WTC11 (cell line): ENCODE data around the gene TMEM192. TPM values are rescaled to one million over a fixed set of nuclear protein-coding genes. Genes with fewer than 3 reads are reported as not detected.

Source experiments
- ATAC-seq: fragments of 200-7000 bp; cut with Tn5 transposase; 2 replicates; pipeline ENCODE4 v1.10.0; 2021; ENCODE audit warnings: mild to moderate bottlenecking, moderate library complexity
- CTCF ChIA-PET: fragments of 300-600 bp; sonication (Branson Sonifier 250); formaldehyde crosslinking; loops from one replicate; lab custom pipeline; 2021; ENCODE audit warnings: antibody characterized with exemption; lab: Charles Lee
- POLR2A ChIA-PET: fragments of 350-600 bp; sonication (Branson Sonifier 250); formaldehyde crosslinking; loops from one replicate; lab custom pipeline; 2021; ENCODE audit warnings: antibody characterized with exemption; lab: Charles Lee
- DNase-seq: peaks from one replicate; pipeline ENCODE4 v3.0.0; 2021; ENCODE audit warnings: low spot score
- H3K27ac Mint-ChIP-seq: 2 replicates; pipeline ENCODE4 v1.8.0; 2021; ENCODE audit warnings: mixed read lengths
- H3K27me3 Mint-ChIP-seq: 2 replicates; pipeline ENCODE4 v1.8.0; 2021; ENCODE audit warnings: low read depth, mild to moderate bottlenecking, moderate library complexity, mixed read lengths
- H3K36me3 Mint-ChIP-seq: 2 replicates; pipeline ENCODE4 v1.8.0; 2021; ENCODE audit warnings: mixed read lengths
- H3K4me1 Mint-ChIP-seq: 2 replicates; pipeline ENCODE4 v1.8.0; 2022; ENCODE audit warnings: mixed read lengths
- H3K4me3 Mint-ChIP-seq: 2 replicates; pipeline ENCODE4 v1.8.0; 2021; ENCODE audit warnings: mild to moderate bottlenecking, moderate library complexity, mixed read lengths
- H3K9me3 Mint-ChIP-seq: 2 replicates; pipeline ENCODE4 v1.8.0; 2021; ENCODE audit warnings: mixed read lengths
- AR ChIP-seq: fragments of 250-450 bp; sonication (Bioruptor Pico); IDR thresholded peaks from 2 replicates; pipeline ENCODE4 v1.9.0; 2021; ENCODE audit warnings: mild to moderate bottlenecking
- ARID4B ChIP-seq: sonication (generic); formaldehyde crosslinking; IDR thresholded peaks from 2 replicates; pipeline ENCODE4 v1.8.0; 2023; ENCODE audit warnings: missing genetic modification reagents, mild to moderate bottlenecking, borderline replicate concordance
- ATF2 ChIP-seq: sonication (generic); formaldehyde crosslinking; IDR thresholded peaks from 2 replicates; pipeline ENCODE4 v1.8.1; 2022; ENCODE audit warnings: low read depth, missing genetic modification reagents, borderline replicate concordance
- CREB1 ChIP-seq: sonication (generic); formaldehyde crosslinking; IDR thresholded peaks from 2 replicates; pipeline ENCODE4 v1.8.0; 2023; ENCODE audit warnings: mild to moderate bottlenecking, missing genetic modification reagents
- CREM ChIP-seq: sonication (generic); formaldehyde crosslinking; IDR thresholded peaks from 2 replicates; pipeline ENCODE4 v1.8.1; 2022; ENCODE audit warnings: mild to moderate bottlenecking, missing genetic modification reagents, moderate library complexity
- E2F5 ChIP-seq: sonication (generic); formaldehyde crosslinking; IDR thresholded peaks from 2 replicates; pipeline ENCODE4 v1.8.1; 2022; ENCODE audit warnings: mild to moderate bottlenecking, moderate library complexity, missing genetic modification reagents
- ERG ChIP-seq: fragments of 250-450 bp; sonication (Bioruptor Pico); IDR thresholded peaks from 2 replicates; pipeline ENCODE4 v1.8.0; 2021; ENCODE audit warnings: mild to moderate bottlenecking
- FOXK1 ChIP-seq: sonication (generic); formaldehyde crosslinking; IDR thresholded peaks from 2 replicates; pipeline ENCODE4 v1.8.0; 2022; ENCODE audit warnings: mild to moderate bottlenecking, moderate library complexity, missing genetic modification reagents
- FOXP1 ChIP-seq: sonication (generic); formaldehyde crosslinking; IDR thresholded peaks from 2 replicates; pipeline ENCODE4 v1.8.0; 2022; ENCODE audit warnings: missing genetic modification reagents, mild to moderate bottlenecking, moderate library complexity, borderline replicate concordance
- HMGA2 ChIP-seq: fragments of 250-450 bp; sonication (Bioruptor Pico); IDR thresholded peaks from 2 replicates; pipeline ENCODE4 v1.4.0; 2021; ENCODE audit warnings: mild to moderate bottlenecking, moderate library complexity
- PREB ChIP-seq: sonication (generic); formaldehyde crosslinking; IDR thresholded peaks from 2 replicates; pipeline ENCODE4 v1.8.1; 2022; ENCODE audit warnings: mild to moderate bottlenecking, missing genetic modification reagents, moderate library complexity, borderline replicate concordance
- PRRX2 ChIP-seq: fragments of 250-450 bp; sonication (Bioruptor Pico); IDR thresholded peaks from 2 replicates; pipeline ENCODE4 v1.8.0; 2021; ENCODE audit warnings: mild to moderate bottlenecking
- RORB ChIP-seq: fragments of 250-450 bp; sonication (Bioruptor Pico); IDR thresholded peaks from 2 replicates; pipeline ENCODE4 v1.9.0; 2021; ENCODE audit warnings: mild to moderate bottlenecking
- TEAD4 ChIP-seq: sonication (generic); formaldehyde crosslinking; IDR thresholded peaks from 2 replicates; pipeline ENCODE4 v1.8.0; 2022; ENCODE audit warnings: mild to moderate bottlenecking, missing genetic modification reagents
- USF1 ChIP-seq: sonication (generic); formaldehyde crosslinking; IDR thresholded peaks from 2 replicates; pipeline ENCODE4 v1.8.0; 2022; ENCODE audit warnings: mild to moderate bottlenecking, missing genetic modification reagents
- USF2 ChIP-seq: sonication (generic); formaldehyde crosslinking; IDR thresholded peaks from 2 replicates; pipeline ENCODE4 v1.8.1; 2023; ENCODE audit warnings: mild to moderate bottlenecking, missing genetic modification reagents, moderate library complexity
- ZNF263 ChIP-seq: sonication (generic); formaldehyde crosslinking; IDR thresholded peaks from 2 replicates; pipeline ENCODE4 v1.8.1; 2022; ENCODE audit warnings: low read depth, mild to moderate bottlenecking, moderate library complexity, missing genetic modification reagents
- ZNF396 ChIP-seq: fragments of 250-450 bp; sonication (Bioruptor Pico); IDR thresholded peaks from 2 replicates; pipeline ENCODE4 v1.8.0; 2021; ENCODE audit warnings: mild to moderate bottlenecking, moderate library complexity, borderline replicate concordance
- ZNF423 ChIP-seq: fragments of 250-450 bp; sonication (Bioruptor Pico); IDR thresholded peaks from 2 replicates; pipeline ENCODE4 v2.1.2; 2022; ENCODE audit warnings: mild to moderate bottlenecking, moderate library complexity
- total RNA-seq: library from RNA; stranded (reverse); gene quantifications from 3 replicates; pipeline ENCODE4 v1.2.3, GENCODE V29; 2021

Gene TMEM192
- total RNA-seq, 1 experiment from 2014 or later, result 10.5 TPM

GRCh38 chr4:165095291-165095690 is 17.4 kb downstream of the TMEM192 start:
- Mint-ChIP-seq H3K36me3 (peaks cover 22% of the 10 kb centered on the region), H3K4me1 (no peaks in the 10 kb centered on the region), H3K4me3 (no peak overlapping the region), H3K9me3 (no peaks in the 10 kb centered on the region), H3K27ac (no peak overlapping the region), H3K27me3 (no peaks in the 10 kb centered on the region)
- no peak for ATAC-seq
- CTCF ChIA-PET, result interaction anchor here (1.2 to 3.1 kb wide), 2 partner anchors 78 to 159 kb away, joined by 4 to 47 read pairs; no protein-coding TSS in a partner anchor
- TF ChIP-seq ZNF423 (CRISPR knock-in tag), result no peak
- TF ChIP-seq HMGA2 (CRISPR knock-in tag), result no peak
- no peak for TF ChIP-seq CREB1 (CRISPR knock-in tag)
- no peak for TF ChIP-seq ZNF263 (CRISPR knock-in tag)
- TF ChIP-seq TEAD4 (CRISPR knock-in tag), result no peak
- no peak for TF ChIP-seq ATF2 (CRISPR knock-in tag)
- TF ChIP-seq USF1, result no peak
- no peak for TF ChIP-seq RORB (CRISPR knock-in tag)
- TF ChIP-seq ZNF396 (CRISPR knock-in tag), result no peak
- no peak for TF ChIP-seq FOXP1 (CRISPR knock-in tag)
- no peak for TF ChIP-seq ARID4B (CRISPR knock-in tag)
- TF ChIP-seq CREM, result no peak
- TF ChIP-seq USF2 (CRISPR knock-in tag), result no peak
- TF ChIP-seq E2F5 (CRISPR knock-in tag), result no peak
- no peak for TF ChIP-seq FOXK1 (CRISPR knock-in tag)
- no peak for TF ChIP-seq PREB
- TF ChIP-seq PRRX2 (CRISPR knock-in tag), result no peak
- TF ChIP-seq AR (CRISPR knock-in tag), result no peak
- no peak for TF ChIP-seq ERG
- POLR2A ChIA-PET, result interaction anchor here (0.7 kb wide), 1 partner anchor 931 kb away, joined by 4 read pairs; no protein-coding TSS in a partner anchor
- no peak for DNase-seq
